Astrocyte (in vitro differentiated cells and primary cell): ENCODE measurements around the gene LITAF. TPM values are rescaled to one million over a fixed set of nuclear protein-coding genes. Genes with fewer than 3 reads are reported as not detected.
"Not testable (repeated sequence)": the region's sequence is repeated elsewhere in the genome, so short reads cannot be mapped to it uniquely, and the experiment has no call there.

ENCODE experiments used
- DNase-seq: peaks from one replicate; pipeline ENCODE4 v3.0.0-alpha.2; 2010; ENCODE audit warnings: low read depth
- FAIRE-seq: peaks from 2 replicates; lab custom pipeline; 2011; peaks lifted over from hg19 to GRCh38; lab: Jason Lieb, UNC
- H2AFZ ChIP-seq: 2 replicates; pipeline ENCODE4 v1.6.0; 2012; ENCODE audit warnings: low read depth, low read length, inconsistent platforms
- H3K27ac ChIP-seq: 2 replicates; pipeline ENCODE4 v1.5.1; 2011; ENCODE audit warnings: low read depth, low read length, inconsistent platforms
- H3K27me3 ChIP-seq: 2 replicates; pipeline ENCODE4 v1.6.0; 2011; ENCODE audit warnings: low read length, inconsistent platforms; ENCODE audit not compliant: insufficient read depth
- H3K36me3 ChIP-seq: 2 replicates; pipeline ENCODE4 v1.5.1; 2011; ENCODE audit warnings: low read length, inconsistent platforms; ENCODE audit not compliant: insufficient read depth
- H3K4me1 ChIP-seq: 2 replicates; pipeline ENCODE4 v1.5.1; 2011; ENCODE audit warnings: low read length, inconsistent platforms; ENCODE audit not compliant: insufficient read depth
- H3K4me2 ChIP-seq: 2 replicates; pipeline ENCODE4 v1.6.0; 2012; ENCODE audit warnings: low read length, inconsistent platforms
- H3K4me3 ChIP-seq: 2 replicates; pipeline ENCODE4 v1.5.1; 2011; ENCODE audit warnings: low read depth, mild to moderate bottlenecking, low read length, inconsistent platforms; ENCODE audit not compliant: insufficient read depth
- H3K79me2 ChIP-seq: 2 replicates; pipeline ENCODE4 v1.6.0; 2012; ENCODE audit warnings: mild to moderate bottlenecking, low read length, inconsistent platforms; ENCODE audit not compliant: insufficient read depth
- H3K9ac ChIP-seq: 2 replicates; pipeline ENCODE4 v1.6.0; 2012; ENCODE audit warnings: mild to moderate bottlenecking, low read length, inconsistent platforms
- H3K9me3 ChIP-seq: 2 replicates; pipeline ENCODE4 v1.5.1; 2012; ENCODE audit warnings: low read depth, mild to moderate bottlenecking, low read length, inconsistent platforms; ENCODE audit not compliant: insufficient read depth
- H4K20me1 ChIP-seq: 2 replicates; pipeline ENCODE4 v1.6.0; 2012; ENCODE audit warnings: low read length, inconsistent platforms; ENCODE audit not compliant: insufficient read depth
- H3K27ac Mint-ChIP-seq: one replicate; pipeline ENCODE4 v1.8.0; 2021; ENCODE audit warnings: mild to moderate bottlenecking, mixed read lengths; ENCODE audit not compliant: unreplicated experiment
- H3K27me3 Mint-ChIP-seq: one replicate; pipeline ENCODE4 v1.8.0; 2021; ENCODE audit warnings: low read depth, mixed read lengths; ENCODE audit not compliant: unreplicated experiment
- H3K36me3 Mint-ChIP-seq: one replicate; pipeline ENCODE4 v1.8.0; 2021; ENCODE audit warnings: low read depth, mixed read lengths; ENCODE audit not compliant: unreplicated experiment
- H3K4me1 Mint-ChIP-seq: one replicate; pipeline ENCODE4 v1.8.0; 2021; ENCODE audit warnings: low read depth, mixed read lengths; ENCODE audit not compliant: unreplicated experiment
- H3K4me3 Mint-ChIP-seq: one replicate; pipeline ENCODE4 v1.8.0; 2021; ENCODE audit warnings: mild to moderate bottlenecking, moderate library complexity, mixed read lengths; ENCODE audit not compliant: unreplicated experiment
- H3K9me3 Mint-ChIP-seq: one replicate; pipeline ENCODE4 v1.8.0; 2021; ENCODE audit warnings: mild to moderate bottlenecking, mixed read lengths; ENCODE audit not compliant: unreplicated experiment
- EZH2 ChIP-seq: IDR thresholded peaks from 2 replicates; pipeline ENCODE4 v1.6.1; 2012; ENCODE audit warnings: mild to moderate bottlenecking, low read length, inconsistent platforms; ENCODE audit not compliant: insufficient read depth
- total RNA-seq: library from RNA; stranded (reverse); gene quantifications from 2 replicates; pipeline ENCODE4 v1.2.1, GENCODE V29; 2021
- TF ChIP-seq, protein P1 (sequence below): IDR thresholded peaks from 2 replicates; pipeline ENCODE4 v1.5.1; 2011; ENCODE audit warnings: low read depth, mild to moderate bottlenecking, inconsistent platforms, low read length, moderate library complexity; ENCODE audit not compliant: insufficient read depth

LITAF gene
- total RNA-seq, 1 donor from 2014 or later, result 113 TPM

DNA sequence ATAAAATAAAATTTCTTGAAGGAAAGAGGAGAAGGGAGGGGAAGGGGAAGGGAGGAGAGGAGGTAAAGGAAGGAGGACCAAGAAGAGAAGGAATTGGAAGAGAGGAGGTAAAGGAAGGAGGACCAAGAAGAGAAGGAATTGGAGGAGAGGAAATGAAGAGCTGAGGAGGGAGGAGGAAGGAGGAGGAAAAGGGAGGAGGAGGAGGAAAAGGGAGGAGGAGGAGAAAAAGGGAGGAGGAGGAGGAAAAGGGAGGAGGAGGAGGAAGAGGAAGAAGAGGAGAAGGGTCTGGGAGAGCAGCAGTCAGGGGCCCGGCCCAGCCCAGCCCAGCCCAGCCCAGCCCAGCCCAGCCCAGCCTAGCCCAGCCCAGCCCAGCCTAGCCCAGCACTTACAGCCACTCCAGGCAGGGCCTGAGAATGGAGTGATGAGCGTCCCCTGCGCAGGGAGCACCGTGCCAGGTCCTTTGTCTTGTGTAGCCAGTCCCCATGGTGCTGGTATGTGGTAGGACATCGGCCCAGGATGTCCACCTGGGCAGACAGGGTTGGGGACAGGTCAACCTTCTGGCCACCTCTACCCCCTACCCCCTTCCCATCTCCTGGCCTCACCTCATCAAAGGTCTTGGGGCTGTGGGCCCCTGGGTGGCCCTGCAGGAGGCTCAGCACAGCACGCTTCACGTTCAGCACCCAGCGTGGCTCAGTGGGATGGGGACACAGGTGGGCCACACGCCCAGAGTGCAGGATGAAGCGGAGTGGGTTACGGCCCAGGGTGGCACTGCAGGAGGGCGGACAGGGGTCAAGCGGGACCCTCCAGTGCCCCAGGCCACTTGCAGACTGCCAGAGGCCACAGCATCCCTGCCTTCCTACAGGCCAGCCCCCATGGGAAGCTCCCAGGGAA, 70.9 kb downstream of the LITAF start:
- no peak overlapping the region for H2AFZ ChIP-seq
- H3K79me2 ChIP-seq, result no peaks in the 10 kb centered on the region
- H3K36me3 Mint-ChIP-seq, result no peaks in the 10 kb centered on the region
- FAIRE-seq (no peak), DNase-seq (no peak)
- peaks cover 3% of the 10 kb centered on the region for H3K27me3 ChIP-seq
- peaks cover 2% of the 10 kb centered on the region for H3K9me3 Mint-ChIP-seq
- no peaks in the 10 kb centered on the region for H3K4me1 ChIP-seq
- H3K4me2 ChIP-seq, result no peak overlapping the region
- H3K4me3 ChIP-seq, result no peak overlapping the region
- H3K4me1 Mint-ChIP-seq, result no peaks in the 10 kb centered on the region
- H3K27ac Mint-ChIP-seq, result no peak overlapping the region
- no peaks in the 10 kb centered on the region for H3K36me3 ChIP-seq
- no peak overlapping the region for H3K9ac ChIP-seq
- no peak overlapping the region for H3K4me3 Mint-ChIP-seq
- no peak overlapping the region for H3K27ac ChIP-seq
- H3K27me3 Mint-ChIP-seq, result peaks cover 24% of the 10 kb centered on the region
- no peaks in the 10 kb centered on the region for H4K20me1 ChIP-seq
- H3K9me3 ChIP-seq, result no peaks in the 10 kb centered on the region
- TF ChIP-seq, protein P1, sequence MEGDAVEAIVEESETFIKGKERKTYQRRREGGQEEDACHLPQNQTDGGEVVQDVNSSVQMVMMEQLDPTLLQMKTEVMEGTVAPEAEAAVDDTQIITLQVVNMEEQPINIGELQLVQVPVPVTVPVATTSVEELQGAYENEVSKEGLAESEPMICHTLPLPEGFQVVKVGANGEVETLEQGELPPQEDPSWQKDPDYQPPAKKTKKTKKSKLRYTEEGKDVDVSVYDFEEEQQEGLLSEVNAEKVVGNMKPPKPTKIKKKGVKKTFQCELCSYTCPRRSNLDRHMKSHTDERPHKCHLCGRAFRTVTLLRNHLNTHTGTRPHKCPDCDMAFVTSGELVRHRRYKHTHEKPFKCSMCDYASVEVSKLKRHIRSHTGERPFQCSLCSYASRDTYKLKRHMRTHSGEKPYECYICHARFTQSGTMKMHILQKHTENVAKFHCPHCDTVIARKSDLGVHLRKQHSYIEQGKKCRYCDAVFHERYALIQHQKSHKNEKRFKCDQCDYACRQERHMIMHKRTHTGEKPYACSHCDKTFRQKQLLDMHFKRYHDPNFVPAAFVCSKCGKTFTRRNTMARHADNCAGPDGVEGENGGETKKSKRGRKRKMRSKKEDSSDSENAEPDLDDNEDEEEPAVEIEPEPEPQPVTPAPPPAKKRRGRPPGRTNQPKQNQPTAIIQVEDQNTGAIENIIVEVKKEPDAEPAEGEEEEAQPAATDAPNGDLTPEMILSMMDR, result no peak
- TF ChIP-seq EZH2, result no peak

DNA sequence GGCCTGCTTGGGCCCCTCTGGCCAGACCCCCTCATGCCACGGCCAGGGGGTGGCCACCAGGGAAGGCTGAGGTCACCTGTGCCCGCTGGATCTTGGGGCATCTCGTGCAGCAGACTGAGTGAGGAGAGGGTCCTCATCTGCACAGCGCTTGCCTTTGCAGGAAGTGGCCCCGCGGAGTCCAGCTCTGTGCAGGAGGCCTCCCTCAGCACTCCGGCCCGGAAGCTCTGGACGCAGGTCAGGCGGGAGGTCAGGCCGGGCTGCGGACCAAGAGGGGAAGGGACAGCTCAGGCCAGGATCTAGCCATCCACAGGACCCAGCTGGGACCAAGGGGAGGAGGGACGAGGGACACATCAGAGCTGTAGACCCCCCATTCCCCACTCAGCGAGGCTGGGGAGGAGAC, 72.4 kb downstream of the LITAF start:
- H4K20me1 ChIP-seq, result no peaks in the 10 kb centered on the region
- no peaks in the 10 kb centered on the region for H3K36me3 ChIP-seq
- no peaks in the 10 kb centered on the region for H3K4me1 Mint-ChIP-seq
- peaks cover 27% of the 10 kb centered on the region for H3K27me3 Mint-ChIP-seq
- no peaks in the 10 kb centered on the region for H3K9me3 ChIP-seq
- no peaks in the 10 kb centered on the region for H3K9me3 Mint-ChIP-seq
- no peak overlapping the region for H3K4me3 Mint-ChIP-seq
- H3K27ac ChIP-seq, result no peak overlapping the region
- DNase-seq (no peak), FAIRE-seq (no peak)
- H3K4me3 ChIP-seq, result no peak overlapping the region
- TF ChIP-seq EZH2, result no peak
- TF ChIP-seq, protein P1, result no peak
- no peak overlapping the region for H3K4me2 ChIP-seq
- peaks cover 3% of the 10 kb centered on the region for H3K27me3 ChIP-seq
- no peak overlapping the region for H3K27ac Mint-ChIP-seq
- H3K9ac ChIP-seq, result no peak overlapping the region
- H2AFZ ChIP-seq, result no peak overlapping the region
- no peaks in the 10 kb centered on the region for H3K4me1 ChIP-seq
- no peaks in the 10 kb centered on the region for H3K79me2 ChIP-seq
- no peaks in the 10 kb centered on the region for H3K36me3 Mint-ChIP-seq

DNA sequence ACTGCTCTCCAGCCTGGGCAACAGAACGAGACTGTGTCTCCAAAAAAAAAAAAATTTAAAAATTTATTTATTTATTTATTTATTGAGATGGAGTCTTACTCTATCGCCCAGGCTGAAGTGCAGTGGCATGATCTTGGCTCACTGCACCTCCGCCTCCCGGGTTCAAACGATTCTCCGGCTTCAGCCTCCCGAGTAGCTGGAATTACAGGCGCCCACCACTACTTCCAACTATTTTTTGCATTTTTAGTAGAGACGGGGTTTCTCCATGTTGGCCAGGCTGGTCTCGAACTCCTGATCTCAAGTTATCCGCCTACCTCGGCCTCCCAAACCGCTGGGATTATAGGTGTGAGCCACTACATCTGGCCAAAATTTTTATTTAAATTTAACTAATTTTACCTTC, 73.4 kb downstream of the LITAF start:
- DNase-seq, H3K27me3 ChIP-seq, H3K36me3 Mint-ChIP-seq, H3K4me3 Mint-ChIP-seq, H4K20me1 ChIP-seq, H2AFZ ChIP-seq, H3K79me2 ChIP-seq, H3K27ac Mint-ChIP-seq, H3K4me1 ChIP-seq, H3K4me3 ChIP-seq, H3K27ac ChIP-seq, H3K4me1 Mint-ChIP-seq, H3K9me3 Mint-ChIP-seq, FAIRE-seq, H3K9ac ChIP-seq, H3K9me3 ChIP-seq, H3K4me2 ChIP-seq, H3K36me3 ChIP-seq: not testable (repeated sequence)
- H3K27me3 Mint-ChIP-seq, result peaks cover 28% of the 10 kb centered on the region
